Epithelial cell of esophagus (primary cell): Measurements from ENCODE around the gene C1orf198.

Experiments
- DNase-seq: peaks from one replicate; pipeline ENCODE4 v3.0.0; 2010; ENCODE audit warnings: low read depth
- H3K4me3 ChIP-seq: 2 replicates; pipeline ENCODE4 v1.5.1; 2011; ENCODE audit warnings: mild to moderate bottlenecking, low read length, control low read depth
- TF ChIP-seq, protein P1 (sequence below): IDR thresholded peaks from 2 replicates; pipeline ENCODE4 v1.5.1; 2011; ENCODE audit warnings: low read depth, mild to moderate bottlenecking, low read length, control low read depth, inconsistent platforms; ENCODE audit not compliant: insufficient read depth; ENCODE audit errors: missing control alignments

The C1orf198 gene

GRCh38 chr1:230836793-230837192 is 31.5 kb downstream of the C1orf198 start:
- TF ChIP-seq, protein P1, sequence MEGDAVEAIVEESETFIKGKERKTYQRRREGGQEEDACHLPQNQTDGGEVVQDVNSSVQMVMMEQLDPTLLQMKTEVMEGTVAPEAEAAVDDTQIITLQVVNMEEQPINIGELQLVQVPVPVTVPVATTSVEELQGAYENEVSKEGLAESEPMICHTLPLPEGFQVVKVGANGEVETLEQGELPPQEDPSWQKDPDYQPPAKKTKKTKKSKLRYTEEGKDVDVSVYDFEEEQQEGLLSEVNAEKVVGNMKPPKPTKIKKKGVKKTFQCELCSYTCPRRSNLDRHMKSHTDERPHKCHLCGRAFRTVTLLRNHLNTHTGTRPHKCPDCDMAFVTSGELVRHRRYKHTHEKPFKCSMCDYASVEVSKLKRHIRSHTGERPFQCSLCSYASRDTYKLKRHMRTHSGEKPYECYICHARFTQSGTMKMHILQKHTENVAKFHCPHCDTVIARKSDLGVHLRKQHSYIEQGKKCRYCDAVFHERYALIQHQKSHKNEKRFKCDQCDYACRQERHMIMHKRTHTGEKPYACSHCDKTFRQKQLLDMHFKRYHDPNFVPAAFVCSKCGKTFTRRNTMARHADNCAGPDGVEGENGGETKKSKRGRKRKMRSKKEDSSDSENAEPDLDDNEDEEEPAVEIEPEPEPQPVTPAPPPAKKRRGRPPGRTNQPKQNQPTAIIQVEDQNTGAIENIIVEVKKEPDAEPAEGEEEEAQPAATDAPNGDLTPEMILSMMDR, result no peak
- DNase-seq, result no peak
- no peak overlapping the region for H3K4me3 ChIP-seq

GRCh38 chr1:230836347-230836746 is 32.0 kb downstream of the C1orf198 start:
- TF ChIP-seq, protein P1, result no peak
- no peak for DNase-seq
- H3K4me3 ChIP-seq, result no peak overlapping the region

DNA sequence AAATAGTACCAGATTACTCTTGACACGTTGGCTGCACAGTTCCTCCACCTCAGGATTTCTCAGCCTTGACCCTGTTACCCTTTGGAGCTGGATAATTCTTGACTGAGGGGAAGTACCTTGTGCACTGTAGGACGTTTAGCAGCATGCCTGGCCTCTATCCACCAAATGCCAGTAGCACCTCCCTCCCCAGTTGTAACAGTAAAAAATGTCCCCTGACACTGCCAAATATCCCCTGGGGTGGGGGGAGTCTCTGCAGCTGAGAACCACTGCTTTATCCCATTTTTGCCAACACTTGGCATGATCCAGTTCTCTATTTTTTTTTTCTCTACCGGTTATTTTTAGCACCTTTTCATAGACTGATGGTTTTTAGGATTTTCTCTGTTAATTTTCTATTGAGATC is 34.0 kb downstream of the C1orf198 start:
- TF ChIP-seq, protein P1, result no peak
- no peak for DNase-seq
- no peak overlapping the region for H3K4me3 ChIP-seq

DNA sequence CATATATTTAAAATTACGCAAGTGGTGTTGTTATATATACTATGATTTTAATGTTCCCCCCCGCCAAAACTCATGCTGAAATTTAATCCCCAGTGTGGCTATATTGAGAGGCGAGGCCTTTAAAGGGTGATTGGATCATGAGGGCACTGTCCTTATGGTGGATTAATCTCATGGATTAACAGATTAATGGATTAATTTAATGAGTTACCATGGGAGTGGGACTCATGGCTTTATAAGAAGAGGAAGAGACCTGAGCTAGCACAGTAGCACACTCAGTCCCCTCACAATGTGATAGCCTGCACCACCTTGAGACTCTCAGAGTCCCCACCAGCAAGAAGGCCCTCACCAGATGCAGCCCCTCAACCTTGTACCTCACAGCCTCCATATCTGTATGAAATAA is 34.8 kb downstream of the C1orf198 start:
- TF ChIP-seq, protein P1, result no peak
- no peak for DNase-seq
- H3K4me3 ChIP-seq, result no peak overlapping the region

DNA sequence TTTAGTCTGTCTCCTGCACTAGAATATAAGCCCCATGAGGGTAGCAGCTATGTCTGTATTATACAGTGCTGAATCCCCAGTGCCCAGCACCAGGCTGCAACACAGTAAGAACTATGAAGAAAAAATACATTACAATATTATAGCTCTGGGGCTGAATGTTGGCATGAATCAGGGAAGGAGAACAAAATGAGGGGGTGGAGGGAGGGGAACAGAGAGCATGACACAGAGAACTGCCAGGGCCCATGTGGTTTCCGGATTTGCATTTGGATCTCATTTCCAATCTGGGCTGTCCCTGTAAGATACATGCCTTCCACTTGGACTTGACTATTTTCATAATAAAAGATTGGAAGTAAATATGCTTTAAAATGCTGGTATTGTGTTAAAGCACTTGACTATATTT is 35.8 kb downstream of the C1orf198 start:
- peak; percentile 36 for DNase-seq
- TF ChIP-seq, protein P1, result no peak
- H3K4me3 ChIP-seq, result no peak overlapping the region

- TF ChIP-seq, protein P1, result no peak
- DNase-seq, result no peak
- no peak overlapping the region for H3K4me3 ChIP-seq
These were observed 36.5 kb downstream of the C1orf198 start for GRCh38 chr1:230831771-230832170.

GRCh38 chr1:230828421-230828820 is 39.9 kb downstream of the C1orf198 start:
- no peak overlapping the region for H3K4me3 ChIP-seq
- DNase-seq, result no peak
- TF ChIP-seq, protein P1, result no peak
